ENCODE measurements around the gene CHRNA4.

The CHRNA4 gene

GRCh38 chr20:63369724-63370617, 8.8 kb upstream of the CHRNA4 start:
- no peak for DNase-seq (ENCODE audit: low read depth, low spot score)
- Histone ChIP-seq H3K27me3 (ENCODE audit: insufficient read depth, insufficient read length) (peaks cover 4% of the 10 kb centered on the region), H3K4me3 (ENCODE audit: insufficient read length, low read depth) (no peak overlapping the region), H3K9me3 (ENCODE audit: insufficient read depth, low read length) (no peaks in the 10 kb centered on the region), H3K4me1 (ENCODE audit: insufficient read depth, insufficient read length) (peaks cover 24% of the 10 kb centered on the region), H3K9ac (ENCODE audit: insufficient read length, low read depth) (no peak overlapping the region), H3K36me3 (ENCODE audit: insufficient read depth, insufficient read length, low read length) (no peaks in the 10 kb centered on the region)
- TF ChIP-seq ZNF274 (IDR thresholded peaks at IDR 0.05; ENCODE audit: low read depth, low read length), result no peak
- TF ChIP-seq SUZ12 (IDR thresholded peaks at IDR 0.05; ENCODE audit: extremely low read depth, insufficient read depth, insufficient read length), result no peak
- TF ChIP-seq YY1 (IDR thresholded peaks at IDR 0.05; ENCODE audit: insufficient read depth, insufficient read length), result no peak

GRCh38 chr20:63369024-63369530, 7.9 kb upstream of the CHRNA4 start:
- Histone ChIP-seq H3K9ac (ENCODE audit: insufficient read length, low read depth) (no peak overlapping the region), H3K9me3 (ENCODE audit: insufficient read depth, low read length) (no peaks in the 10 kb centered on the region), H3K4me3 (ENCODE audit: insufficient read length, low read depth) (no peak overlapping the region), H3K4me1 (ENCODE audit: insufficient read depth, insufficient read length) (peaks cover 21% of the 10 kb centered on the region), H3K27me3 (ENCODE audit: insufficient read depth, insufficient read length) (no peaks in the 10 kb centered on the region), H3K36me3 (ENCODE audit: insufficient read depth, insufficient read length, low read length) (no peaks in the 10 kb centered on the region)
- no peak for DNase-seq (ENCODE audit: low read depth, low spot score)
- no peak for TF ChIP-seq SUZ12 (IDR thresholded peaks at IDR 0.05; ENCODE audit: extremely low read depth, insufficient read depth, insufficient read length)
- no peak for TF ChIP-seq YY1 (IDR thresholded peaks at IDR 0.05; ENCODE audit: insufficient read depth, insufficient read length)
- no peak for TF ChIP-seq ZNF274 (IDR thresholded peaks at IDR 0.05; ENCODE audit: low read depth, low read length)

GRCh38 chr20:63368151-63368550, 7.0 kb upstream of the CHRNA4 start:
- Histone ChIP-seq H3K4me1 (ENCODE audit: insufficient read depth, insufficient read length) (peaks cover 23% of the 10 kb centered on the region), H3K9me3 (ENCODE audit: insufficient read depth, low read length) (no peaks in the 10 kb centered on the region), H3K36me3 (ENCODE audit: insufficient read depth, insufficient read length, low read length) (no peaks in the 10 kb centered on the region), H3K4me3 (ENCODE audit: insufficient read length, low read depth) (no peak overlapping the region), H3K9ac (ENCODE audit: insufficient read length, low read depth) (no peak overlapping the region), H3K27me3 (ENCODE audit: insufficient read depth, insufficient read length) (no peaks in the 10 kb centered on the region)
- no peak for DNase-seq (ENCODE audit: low read depth, low spot score)
- no peak for TF ChIP-seq YY1 (IDR thresholded peaks at IDR 0.05; ENCODE audit: insufficient read depth, insufficient read length)
- TF ChIP-seq ZNF274 (IDR thresholded peaks at IDR 0.05; ENCODE audit: low read depth, low read length), result no peak
- no peak for TF ChIP-seq SUZ12 (IDR thresholded peaks at IDR 0.05; ENCODE audit: extremely low read depth, insufficient read depth, insufficient read length)

DNA sequence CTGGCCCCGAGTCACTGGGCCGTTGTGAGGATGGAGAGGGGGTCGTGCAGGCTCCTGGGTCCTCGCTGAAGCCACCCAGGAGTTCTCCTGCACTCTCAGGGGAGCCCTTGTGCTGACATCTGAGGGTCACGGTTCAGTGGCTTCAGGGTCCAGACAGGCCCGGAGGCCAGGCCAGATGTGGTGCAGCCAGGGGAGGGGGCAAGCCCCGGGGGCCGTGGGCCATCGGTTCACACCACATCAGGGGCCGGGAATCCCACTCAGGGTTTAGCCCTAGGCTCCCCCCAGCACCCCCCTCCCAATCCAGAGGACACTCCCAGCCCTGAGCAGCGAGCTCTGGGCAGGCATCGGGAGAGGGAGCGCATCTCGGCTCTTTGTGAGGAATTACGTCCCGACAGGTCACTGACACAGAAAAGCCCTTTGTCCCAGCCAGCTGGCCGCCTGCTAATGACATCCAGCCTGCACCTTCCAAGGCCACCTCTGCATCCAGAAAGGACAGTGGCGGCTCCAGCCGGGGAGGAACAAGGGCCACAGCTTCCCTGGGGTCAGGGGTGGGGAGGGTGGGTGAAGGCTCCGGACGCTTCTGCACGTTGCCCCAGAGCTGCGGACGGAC, 6.4 kb upstream of the CHRNA4 start:
- peaks cover 27% of the 10 kb centered on the region for H3K4me1 ChIP-seq (ENCODE audit: insufficient read depth, insufficient read length)
- H3K4me3 ChIP-seq (ENCODE audit: insufficient read length, low read depth), result no peak overlapping the region
- H3K9ac ChIP-seq (ENCODE audit: insufficient read length, low read depth), result no peak overlapping the region
- no peak for DNase-seq (ENCODE audit: low read depth, low spot score)
- H3K9me3 ChIP-seq (ENCODE audit: insufficient read depth, low read length), result no peaks in the 10 kb centered on the region
- TF ChIP-seq SUZ12 (IDR thresholded peaks at IDR 0.05; ENCODE audit: extremely low read depth, insufficient read depth, insufficient read length), result no peak
- no peak for TF ChIP-seq YY1 (IDR thresholded peaks at IDR 0.05; ENCODE audit: insufficient read depth, insufficient read length)
- TF ChIP-seq ZNF274 (IDR thresholded peaks at IDR 0.05; ENCODE audit: low read depth, low read length), result no peak
- H3K36me3 ChIP-seq (ENCODE audit: insufficient read depth, insufficient read length, low read length), result no peaks in the 10 kb centered on the region
- H3K27me3 ChIP-seq (ENCODE audit: insufficient read depth, insufficient read length), result peaks cover 4% of the 10 kb centered on the region

- no peak overlapping the region for H3K9ac ChIP-seq (ENCODE audit: insufficient read length, low read depth)
- DNase-seq (ENCODE audit: low read depth, low spot score), result no peak
These were observed 5.5 kb upstream of the CHRNA4 start for GRCh38 chr20:63366390-63367365.

DNA sequence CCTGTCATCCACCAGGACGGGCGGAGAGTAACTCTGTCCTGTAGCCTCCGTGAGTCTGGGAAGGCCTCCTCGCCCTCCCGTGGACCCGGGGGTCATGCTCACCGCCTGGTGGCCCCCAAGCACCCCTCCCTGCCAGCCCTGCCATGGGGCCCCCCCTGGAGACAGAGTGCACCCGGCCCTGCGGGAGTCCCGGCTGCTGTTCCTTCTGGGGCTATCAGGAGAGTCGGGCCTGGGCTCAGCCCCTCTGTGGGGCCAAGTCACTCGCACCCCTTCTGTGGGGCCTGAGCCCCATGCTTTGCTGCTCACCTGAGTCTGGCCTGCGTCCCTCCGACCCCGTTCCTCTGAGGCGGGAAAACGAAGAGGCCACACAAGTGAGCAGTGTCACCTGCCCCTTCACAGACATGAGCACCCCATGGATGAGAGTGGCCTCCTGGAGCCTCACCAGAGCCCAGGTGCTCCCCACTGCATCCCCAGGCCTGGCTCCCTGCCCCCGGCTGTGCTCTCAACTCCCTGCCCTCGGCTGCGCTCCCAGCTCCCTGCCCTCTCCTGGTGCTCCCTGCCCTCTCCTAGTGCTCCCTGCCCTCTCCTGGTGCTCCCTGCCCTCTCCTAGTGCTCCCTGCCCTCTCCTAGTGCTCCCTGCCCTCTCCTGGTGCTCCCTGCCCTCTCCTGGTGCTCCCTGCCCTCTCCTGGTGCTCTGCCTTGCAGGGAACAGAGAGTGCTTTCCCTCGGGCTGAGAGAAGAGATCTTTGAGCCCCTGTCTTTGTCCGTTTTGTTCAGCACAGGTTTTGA, 4.6 kb upstream of the CHRNA4 start:
- TF ChIP-seq SUZ12 (IDR thresholded peaks at IDR 0.05; ENCODE audit: extremely low read depth, insufficient read depth, insufficient read length), result no peak
- TF ChIP-seq ZNF274 (IDR thresholded peaks at IDR 0.05; ENCODE audit: low read depth, low read length), result no peak
- no peak for TF ChIP-seq YY1 (IDR thresholded peaks at IDR 0.05; ENCODE audit: insufficient read depth, insufficient read length)
- DNase-seq (ENCODE audit: low read depth, low spot score), result no peak
- Histone ChIP-seq H3K4me3 (ENCODE audit: insufficient read length, low read depth) (no peak overlapping the region), H3K9me3 (ENCODE audit: insufficient read depth, low read length) (no peaks in the 10 kb centered on the region), H3K9ac (ENCODE audit: insufficient read length, low read depth) (no peak overlapping the region), H3K27me3 (ENCODE audit: insufficient read depth, insufficient read length) (peaks cover 8% of the 10 kb centered on the region), H3K4me1 (ENCODE audit: insufficient read depth, insufficient read length) (peaks cover 24% of the 10 kb centered on the region), H3K36me3 (ENCODE audit: insufficient read depth, insufficient read length, low read length) (no peaks in the 10 kb centered on the region)

More at GRCh38 chr20:63366390-63367365, 5.5 kb upstream of the CHRNA4 start:
- TF ChIP-seq ZNF274 (IDR thresholded peaks at IDR 0.05; ENCODE audit: low read depth, low read length) (no peak), SUZ12 (IDR thresholded peaks at IDR 0.05; ENCODE audit: extremely low read depth, insufficient read depth, insufficient read length) (no peak), YY1 (IDR thresholded peaks at IDR 0.05; ENCODE audit: insufficient read depth, insufficient read length) (no peak)
- Histone ChIP-seq H3K4me1 (ENCODE audit: insufficient read depth, insufficient read length) (peaks cover 27% of the 10 kb centered on the region), H3K4me3 (ENCODE audit: insufficient read length, low read depth) (no peak overlapping the region), H3K36me3 (ENCODE audit: insufficient read depth, insufficient read length, low read length) (no peaks in the 10 kb centered on the region), H3K9me3 (ENCODE audit: insufficient read depth, low read length) (no peaks in the 10 kb centered on the region), H3K27me3 (ENCODE audit: insufficient read depth, insufficient read length) (peaks cover 4% of the 10 kb centered on the region)

Measured in NT2/D1 (cell line).